NCI-H187 (cell line): ENCODE measurements around the gene FAM237A.

Source experiments
- DNase-seq, 2 experiments: peaks; one replicate each; lab custom pipeline; 2025; lab: John Stamatoyannopoulos, UW

Gene FAM237A

GRCh38 chr2:206688990-206689389 lies 46.7 kb downstream of the FAM237A start:
- DNase-seq, result no peak

- DNase-seq, result no peak
Measured at GRCh38 chr2:206692971-206693370, 50.7 kb downstream of the FAM237A start.

GRCh38 chr2:206693399-206694137 lies 51.3 kb downstream of the FAM237A start:
- DNase-seq, result peak in 1 of 2 experiments; percentile 1

- DNase-seq, result no peak
Measured at GRCh38 chr2:206696910-206697309, 54.6 kb downstream of the FAM237A start.

GRCh38 chr2:206698811-206699210 lies 56.5 kb downstream of the FAM237A start:
- DNase-seq, result no peak
